AG04450 (cell line): ENCODE results near the gene STARD6. TPM values are rescaled to one million over a fixed set of nuclear protein-coding genes. Genes with fewer than 3 reads are reported as not detected.
"Not testable (repeated sequence)": the region's sequence is repeated elsewhere in the genome, so short reads cannot be mapped to it uniquely, and the experiment has no call there.

Source experiments
- CTCF ChIA-PET: fragments of 300-600, 350-600 bp; formaldehyde crosslinking; extraction: SDS; loops from one replicate; lab custom pipeline; 2022; ENCODE audit warnings: antibody characterized with exemption, inconsistent platforms; lab: Charles Lee
- POLR2A ChIA-PET: fragments of 350-600 bp; formaldehyde crosslinking; extraction: SDS; loops from one replicate; lab custom pipeline; 2021; ENCODE audit warnings: antibody characterized with exemption, inconsistent platforms; lab: Yijun Ruan, JAX
- DNase-seq: peaks from one replicate; pipeline ENCODE4 v3.0.0-alpha.2; 2011; ENCODE audit warnings: low read depth, low spot score
- H3K27ac ChIP-seq: one replicate; pipeline ENCODE4 v1.5.1; 2012; ENCODE audit warnings: low read depth, low read length, control low read depth
- H3K27me3 ChIP-seq: one replicate; pipeline ENCODE4 v1.6.0; 2012; ENCODE audit warnings: low read length; ENCODE audit not compliant: control insufficient read depth, insufficient read depth
- H3K4me3 ChIP-seq: 2 replicates; pipeline ENCODE4 v1.5.1; 2011; ENCODE audit warnings: mild to moderate bottlenecking, low read depth, low read length, control low read depth
- H3K9me3 ChIP-seq: 2 replicates; pipeline ENCODE4 v1.5.1; 2012; ENCODE audit warnings: low read length; ENCODE audit not compliant: control insufficient read depth, insufficient read depth
- polyA plus RNA-seq: library from polyadenylated mRNA; depleted of rRNA; stranded (reverse); fragments of >200 nt; gene quantifications from 2 replicates; pipeline ENCODE4 v1.2.3, GENCODE V29; 2011
- TF ChIP-seq, protein P1 (sequence below): IDR thresholded peaks from 2 replicates; pipeline ENCODE4 v1.5.1; 2011; ENCODE audit warnings: low read depth, low read length, control low read depth, inconsistent platforms

STARD6 gene
- polyA plus RNA-seq, 1 experiment: 0.14 TPM

DNA sequence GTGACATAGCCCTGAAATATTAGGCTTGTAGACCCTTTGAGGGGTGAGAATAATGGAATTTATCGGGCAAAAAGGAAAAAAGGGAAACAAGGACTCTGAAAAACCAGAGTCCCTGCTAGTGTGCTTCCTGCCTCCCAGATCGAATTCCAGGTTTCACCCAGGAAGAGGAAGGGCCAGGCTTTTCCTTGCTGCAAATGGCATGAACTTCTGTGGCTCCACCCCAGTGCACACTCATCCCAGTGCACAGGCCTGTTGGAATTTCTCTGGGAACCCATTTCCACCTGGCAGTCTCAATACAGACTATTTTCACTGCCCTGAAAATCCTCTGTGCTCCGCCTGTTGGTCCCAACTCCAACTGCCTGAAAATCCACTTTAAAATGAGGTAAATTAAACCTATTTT, 30.0 kb upstream of the STARD6 start:
- Histone ChIP-seq H3K27me3 (no peaks in the 10 kb centered on the region), H3K27ac (no peak overlapping the region), H3K4me3 (no peak overlapping the region), H3K9me3 (no peaks in the 10 kb centered on the region; the same call in 1 of the 2 replicates)
- DNase-seq: no peak
- TF ChIP-seq, protein P1, sequence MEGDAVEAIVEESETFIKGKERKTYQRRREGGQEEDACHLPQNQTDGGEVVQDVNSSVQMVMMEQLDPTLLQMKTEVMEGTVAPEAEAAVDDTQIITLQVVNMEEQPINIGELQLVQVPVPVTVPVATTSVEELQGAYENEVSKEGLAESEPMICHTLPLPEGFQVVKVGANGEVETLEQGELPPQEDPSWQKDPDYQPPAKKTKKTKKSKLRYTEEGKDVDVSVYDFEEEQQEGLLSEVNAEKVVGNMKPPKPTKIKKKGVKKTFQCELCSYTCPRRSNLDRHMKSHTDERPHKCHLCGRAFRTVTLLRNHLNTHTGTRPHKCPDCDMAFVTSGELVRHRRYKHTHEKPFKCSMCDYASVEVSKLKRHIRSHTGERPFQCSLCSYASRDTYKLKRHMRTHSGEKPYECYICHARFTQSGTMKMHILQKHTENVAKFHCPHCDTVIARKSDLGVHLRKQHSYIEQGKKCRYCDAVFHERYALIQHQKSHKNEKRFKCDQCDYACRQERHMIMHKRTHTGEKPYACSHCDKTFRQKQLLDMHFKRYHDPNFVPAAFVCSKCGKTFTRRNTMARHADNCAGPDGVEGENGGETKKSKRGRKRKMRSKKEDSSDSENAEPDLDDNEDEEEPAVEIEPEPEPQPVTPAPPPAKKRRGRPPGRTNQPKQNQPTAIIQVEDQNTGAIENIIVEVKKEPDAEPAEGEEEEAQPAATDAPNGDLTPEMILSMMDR: no peak
- CTCF ChIA-PET: interaction anchor here (1.7 kb wide), 1 partner anchor 283 kb away, joined by 5 read pairs; no protein-coding TSS in a partner anchor
- POLR2A ChIA-PET: no interaction called here

DNA sequence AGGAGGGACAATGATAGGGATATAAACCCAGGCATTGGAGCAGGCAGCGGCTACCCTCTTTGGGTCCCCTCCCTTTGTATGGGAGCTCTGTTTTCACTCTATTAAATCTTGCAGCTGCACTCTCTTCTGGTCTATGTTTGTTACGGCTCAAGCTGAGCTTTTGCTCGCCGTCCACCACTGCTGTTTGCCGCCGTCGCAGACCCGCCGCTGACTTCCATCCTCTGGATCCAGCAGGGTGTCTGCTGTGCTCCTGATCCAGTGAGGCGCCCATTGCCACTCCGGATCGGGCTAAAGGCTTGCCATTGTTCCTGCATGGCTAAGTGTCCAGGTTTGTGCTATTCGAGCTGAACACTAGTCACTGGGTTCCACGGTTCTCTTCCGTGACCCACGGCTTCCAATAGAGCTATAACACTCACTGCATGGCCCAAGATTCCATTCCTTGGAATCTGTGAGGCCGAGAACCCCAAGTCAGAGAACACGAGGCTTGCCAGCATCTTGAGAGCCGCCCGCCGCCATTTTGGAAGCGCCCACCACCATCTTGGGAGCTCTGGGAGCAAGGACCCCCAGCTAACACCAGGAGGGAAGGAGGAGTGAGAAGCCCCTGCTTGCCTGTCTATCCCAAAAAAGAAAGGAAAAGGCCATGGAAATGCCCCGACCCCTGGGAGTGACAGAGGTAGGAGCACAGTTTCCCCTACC, 29.3 kb upstream of the STARD6 start:
- POLR2A ChIA-PET: not testable (repeated sequence)

DNA sequence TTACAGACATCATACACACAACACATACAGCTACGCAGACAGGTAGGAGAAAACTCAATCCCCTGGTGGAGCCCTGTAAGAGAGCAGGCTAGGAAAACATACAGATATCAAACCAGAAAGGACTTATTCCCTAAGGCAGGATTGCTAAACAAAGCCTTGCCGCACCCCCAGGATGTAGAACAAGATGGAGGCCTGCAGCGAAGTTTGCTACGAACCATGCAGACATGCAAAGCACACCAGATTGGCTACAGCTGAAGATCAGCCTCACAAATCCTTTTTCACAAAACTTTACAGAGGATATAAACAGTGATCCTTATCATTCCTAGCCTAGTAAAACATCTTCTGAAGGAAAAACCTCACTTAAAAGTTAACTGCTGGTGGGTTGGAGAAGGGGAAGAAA, 28.4 kb upstream of the STARD6 start:
- TF ChIP-seq, protein P1: no peak

More for the DNA sequence above, 29.3 kb upstream of the STARD6 start:
- CTCF ChIA-PET: interaction anchor here (1.7 kb wide), 1 partner anchor 284 kb away, joined by 5 read pairs; no protein-coding TSS in a partner anchor
- H3K9me3 ChIP-seq, H3K27ac ChIP-seq, H3K27me3 ChIP-seq, DNase-seq, H3K4me3 ChIP-seq: not testable (repeated sequence)

DNA sequence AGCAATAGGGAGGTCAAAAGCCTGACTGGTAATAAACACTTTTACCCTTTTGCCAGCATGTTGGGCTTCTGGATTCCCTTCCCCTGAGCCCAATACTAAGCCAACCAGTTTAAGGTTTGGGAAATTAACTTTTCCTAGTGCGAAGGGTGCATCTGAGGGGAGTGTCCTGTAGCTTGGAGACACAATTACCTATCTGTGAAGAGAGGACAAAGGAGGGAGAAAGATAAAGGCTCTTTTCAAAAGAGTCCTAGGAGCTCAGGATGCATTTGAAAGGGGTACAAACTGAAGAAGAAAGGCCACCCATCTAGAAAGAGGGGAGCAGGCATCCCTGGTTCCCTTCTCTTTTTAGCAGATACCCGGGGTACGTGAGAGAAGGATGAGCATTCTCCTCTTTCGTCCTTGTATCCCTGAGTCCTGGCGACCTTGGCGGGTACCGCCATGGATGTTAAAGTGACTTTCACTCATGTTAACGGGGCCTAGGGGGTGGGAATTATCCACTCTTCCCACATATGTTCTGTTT, 25.1 kb upstream of the STARD6 start:
- DNase-seq: no peak
- CTCF ChIA-PET: interaction anchor here (0.9 kb wide), 1 partner anchor 10 kb away, joined by 8 read pairs; no protein-coding TSS in a partner anchor
- TF ChIP-seq, protein P1: no peak

More for the DNA sequence above, 28.4 kb upstream of the STARD6 start:
- no peak overlapping the region for H3K27ac ChIP-seq
- POLR2A ChIA-PET: no interaction called here
- no peaks in the 10 kb centered on the region for H3K27me3 ChIP-seq
- no peaks in the 10 kb centered on the region; the same call in 1 of the 2 replicates for H3K9me3 ChIP-seq
- H3K4me3 ChIP-seq: no peak overlapping the region
- CTCF ChIA-PET: no interaction called here
- no peak for DNase-seq

DNA sequence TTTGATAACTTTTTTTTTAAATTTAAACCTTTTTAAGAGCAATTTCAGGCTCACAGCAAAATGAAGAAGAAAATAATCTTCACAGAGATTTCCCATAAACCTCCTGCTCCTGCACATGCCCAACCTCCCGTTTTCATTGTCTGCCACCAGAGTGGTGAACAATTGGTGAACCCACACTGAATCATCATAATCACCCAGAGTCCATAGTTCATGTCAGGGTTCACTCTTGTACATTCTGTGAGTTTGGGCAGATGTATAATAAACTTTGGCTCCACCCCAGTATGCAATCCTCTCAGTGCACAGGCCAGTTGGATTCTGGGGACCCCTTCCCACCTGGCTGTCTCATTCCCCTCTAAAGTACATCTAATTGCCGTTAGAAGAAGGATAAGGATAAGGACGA, 24.4 kb upstream of the STARD6 start:
- DNase-seq: no peak
- Histone ChIP-seq H3K27me3 (no peaks in the 10 kb centered on the region), H3K27ac (no peak overlapping the region), H3K4me3 (no peak overlapping the region), H3K9me3 (no peaks in the 10 kb centered on the region; the same call in 1 of the 2 replicates)
- TF ChIP-seq, protein P1: no peak
- ChIA-PET CTCF (interaction anchor here (0.9 kb wide), 1 partner anchor 24 kb away, joined by 3 read pairs; the partner anchor contains the start of genes C18orf54 and STARD6), POLR2A (no interaction called here)

More for the DNA sequence above, 25.1 kb upstream of the STARD6 start:
- Histone ChIP-seq H3K9me3 (no peaks in the 10 kb centered on the region; the same call in 1 of the 2 replicates), H3K27ac (no peak overlapping the region), H3K4me3 (no peak overlapping the region), H3K27me3 (no peaks in the 10 kb centered on the region)
- POLR2A ChIA-PET: no interaction called here
